Measurements from ENCODE around the gene GCKR.

GCKR gene, protein sequence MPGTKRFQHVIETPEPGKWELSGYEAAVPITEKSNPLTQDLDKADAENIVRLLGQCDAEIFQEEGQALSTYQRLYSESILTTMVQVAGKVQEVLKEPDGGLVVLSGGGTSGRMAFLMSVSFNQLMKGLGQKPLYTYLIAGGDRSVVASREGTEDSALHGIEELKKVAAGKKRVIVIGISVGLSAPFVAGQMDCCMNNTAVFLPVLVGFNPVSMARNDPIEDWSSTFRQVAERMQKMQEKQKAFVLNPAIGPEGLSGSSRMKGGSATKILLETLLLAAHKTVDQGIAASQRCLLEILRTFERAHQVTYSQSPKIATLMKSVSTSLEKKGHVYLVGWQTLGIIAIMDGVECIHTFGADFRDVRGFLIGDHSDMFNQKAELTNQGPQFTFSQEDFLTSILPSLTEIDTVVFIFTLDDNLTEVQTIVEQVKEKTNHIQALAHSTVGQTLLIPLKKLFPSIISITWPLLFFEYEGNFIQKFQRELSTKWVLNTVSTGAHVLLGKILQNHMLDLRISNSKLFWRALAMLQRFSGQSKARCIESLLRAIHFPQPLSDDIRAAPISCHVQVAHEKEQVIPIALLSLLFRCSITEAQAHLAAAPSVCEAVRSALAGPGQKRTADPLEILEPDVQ

DNA sequence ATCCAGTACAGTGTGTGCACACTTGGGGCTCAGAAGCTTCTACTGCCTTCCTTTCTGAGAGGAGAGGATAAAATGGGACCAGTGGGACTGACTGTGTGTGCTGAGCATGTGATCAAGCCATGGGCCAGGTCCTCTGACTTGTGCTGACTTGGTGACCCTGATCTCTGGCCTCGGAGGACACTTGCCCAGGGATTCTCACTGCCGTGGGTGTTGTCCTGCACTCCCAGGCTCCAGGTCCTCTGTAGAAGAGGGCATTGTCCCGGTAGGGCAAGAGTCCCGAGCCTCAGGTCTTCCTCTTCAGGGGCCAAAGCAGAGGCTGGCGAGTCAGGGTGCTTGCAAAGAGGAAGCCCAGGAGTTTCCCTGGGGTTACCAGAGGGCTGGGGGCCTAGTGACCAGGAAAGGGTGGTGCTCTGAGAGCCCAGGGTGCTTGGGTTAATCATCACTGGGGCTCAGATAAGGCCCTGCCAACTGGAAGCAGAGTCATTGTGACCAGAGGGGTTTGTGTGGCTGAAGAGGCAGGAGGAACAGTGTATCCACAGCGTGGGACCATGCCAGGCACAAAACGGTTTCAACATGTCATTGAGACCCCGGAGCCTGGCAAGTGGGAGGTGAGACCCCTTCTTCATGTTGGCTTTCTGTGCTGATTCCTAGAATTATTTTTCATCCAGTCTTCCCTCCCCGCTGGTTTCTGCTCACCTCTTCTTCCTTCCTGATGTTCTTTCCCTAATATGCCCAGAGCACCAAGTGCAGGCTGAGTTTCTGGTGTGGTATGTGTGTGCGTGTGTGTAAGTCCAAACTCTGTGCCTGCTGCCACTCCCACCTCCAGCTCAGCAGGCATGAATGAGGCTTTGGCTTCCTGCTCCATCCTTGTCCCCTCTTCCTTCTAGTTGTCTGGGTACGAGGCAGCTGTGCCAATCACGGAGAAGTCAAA lies at the start of gene GCKR:
GCKR (plus strand) TSS at position 483 of the 931 bp plus-strand sequence; CDS start at position 549, 66 bp downstream.
- POLR2A ChIA-PET = no interaction called here
- DNase-seq (ENCODE audit: extremely low spot score) = no peak
- TF ChIP-seq, protein P1, sequence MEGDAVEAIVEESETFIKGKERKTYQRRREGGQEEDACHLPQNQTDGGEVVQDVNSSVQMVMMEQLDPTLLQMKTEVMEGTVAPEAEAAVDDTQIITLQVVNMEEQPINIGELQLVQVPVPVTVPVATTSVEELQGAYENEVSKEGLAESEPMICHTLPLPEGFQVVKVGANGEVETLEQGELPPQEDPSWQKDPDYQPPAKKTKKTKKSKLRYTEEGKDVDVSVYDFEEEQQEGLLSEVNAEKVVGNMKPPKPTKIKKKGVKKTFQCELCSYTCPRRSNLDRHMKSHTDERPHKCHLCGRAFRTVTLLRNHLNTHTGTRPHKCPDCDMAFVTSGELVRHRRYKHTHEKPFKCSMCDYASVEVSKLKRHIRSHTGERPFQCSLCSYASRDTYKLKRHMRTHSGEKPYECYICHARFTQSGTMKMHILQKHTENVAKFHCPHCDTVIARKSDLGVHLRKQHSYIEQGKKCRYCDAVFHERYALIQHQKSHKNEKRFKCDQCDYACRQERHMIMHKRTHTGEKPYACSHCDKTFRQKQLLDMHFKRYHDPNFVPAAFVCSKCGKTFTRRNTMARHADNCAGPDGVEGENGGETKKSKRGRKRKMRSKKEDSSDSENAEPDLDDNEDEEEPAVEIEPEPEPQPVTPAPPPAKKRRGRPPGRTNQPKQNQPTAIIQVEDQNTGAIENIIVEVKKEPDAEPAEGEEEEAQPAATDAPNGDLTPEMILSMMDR (IDR thresholded peaks at IDR 0.05; ENCODE audit: control extremely low read depth, extremely low read depth, low read depth, missing control alignments) = no peak
- CTCF ChIA-PET = no interaction called here

DNA sequence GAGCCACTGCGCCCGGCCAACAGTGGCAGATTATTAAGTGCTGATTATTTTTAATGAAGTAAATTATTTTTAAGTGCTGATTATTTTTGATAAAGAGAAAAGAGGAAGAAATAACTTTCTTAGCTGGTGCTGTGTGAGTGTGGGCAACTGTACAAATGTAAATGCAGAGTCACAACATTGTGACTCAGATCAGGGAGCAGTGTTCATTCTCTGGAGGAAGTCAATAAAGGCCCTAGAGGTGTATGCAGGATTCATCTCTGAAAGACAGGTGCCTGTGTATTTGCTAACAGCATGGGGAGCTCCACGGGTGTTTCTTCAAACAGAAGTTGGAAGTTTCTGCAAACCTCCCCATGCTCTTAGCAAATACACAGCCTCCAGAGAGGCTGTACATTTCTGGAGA lies 48.3 kb upstream of the GCKR start:
- ChIA-PET CTCF (interaction anchor here (1.2 to 3.2 kb wide), 5 partner anchors 9 to 145 kb away, joined by 3 to 19 read pairs (median 4); partner anchors contain the start of gene NRBP1), POLR2A (no interaction called here)
- no peak for DNase-seq (ENCODE audit: extremely low spot score)
- TF ChIP-seq, protein P1 (IDR thresholded peaks at IDR 0.05; ENCODE audit: control extremely low read depth, extremely low read depth, low read depth, missing control alignments) = no peak

GRCh38 chr2:27451095-27451494 lies 45.5 kb upstream of the GCKR start:
- TF ChIP-seq, protein P1 (IDR thresholded peaks at IDR 0.05; ENCODE audit: control extremely low read depth, extremely low read depth, low read depth, missing control alignments) = no peak
- DNase-seq (ENCODE audit: extremely low spot score) = no peak
- CTCF ChIA-PET = no interaction called here
- POLR2A ChIA-PET = no interaction called here

DNA sequence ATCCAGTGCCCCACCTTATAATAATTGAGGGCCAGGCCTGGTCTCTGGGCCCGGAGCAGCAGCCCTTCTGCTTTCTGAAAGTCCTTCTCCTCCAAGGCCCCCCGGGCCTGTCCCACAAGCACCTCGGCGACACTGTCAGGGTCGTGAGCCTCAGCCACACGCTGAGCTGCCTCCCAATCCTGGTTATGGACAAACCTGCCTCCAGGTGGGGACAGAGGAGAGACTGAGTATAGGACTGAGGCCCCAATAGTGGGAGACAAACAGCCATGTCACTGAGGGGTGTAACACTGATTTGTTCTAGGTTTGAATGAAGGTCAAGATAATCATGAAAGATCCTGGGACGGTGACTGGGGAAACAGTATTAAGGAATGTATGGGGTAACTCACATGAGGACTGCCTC lies 42.7 kb upstream of the GCKR start:
- ChIA-PET CTCF (interaction anchor here (1.0 to 1.4 kb wide), 3 partner anchors 9 to 26 kb away, joined by 3 to 7 read pairs (median 3); no protein-coding TSS in a partner anchor), POLR2A (no interaction called here)
- TF ChIP-seq, protein P1 (IDR thresholded peaks at IDR 0.05; ENCODE audit: control extremely low read depth, extremely low read depth, low read depth, missing control alignments) = no peak
- no peak for DNase-seq (ENCODE audit: extremely low spot score)

GRCh38 chr2:27461118-27461517 lies 35.5 kb upstream of the GCKR start:
- TF ChIP-seq, protein P1 (IDR thresholded peaks at IDR 0.05; ENCODE audit: control extremely low read depth, extremely low read depth, low read depth, missing control alignments) = no peak
- no peak for DNase-seq (ENCODE audit: extremely low spot score)
- CTCF ChIA-PET = interaction anchor here (0.7 to 1.4 kb wide), 3 partner anchors 17 to 222 kb away, joined by 3 read pairs; no protein-coding TSS in a partner anchor
- POLR2A ChIA-PET = no interaction called here

DNA sequence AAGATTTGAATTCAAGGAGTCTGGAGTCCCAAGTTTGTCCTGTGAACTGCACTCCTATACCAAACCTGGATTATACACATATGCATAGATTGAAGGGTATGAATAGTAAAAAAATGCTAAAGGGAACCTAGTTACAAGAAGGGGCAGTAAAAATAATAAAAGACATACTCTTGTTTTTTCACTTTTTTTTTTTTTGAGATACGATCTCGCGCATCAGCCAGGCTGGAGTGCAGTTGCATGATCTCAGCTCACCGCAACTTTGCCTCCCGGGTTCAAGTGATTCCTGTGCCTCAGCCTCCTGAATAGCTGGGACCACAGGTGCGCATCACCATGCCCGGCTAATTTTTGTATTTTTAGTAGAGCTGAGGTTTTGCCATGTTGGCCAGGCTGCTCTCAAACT lies 32.2 kb upstream of the GCKR start:
- ChIA-PET POLR2A (no interaction called here), CTCF (interaction anchor here (1.6 kb wide), 1 partner anchor 11 kb away, joined by 7 read pairs; no protein-coding TSS in a partner anchor)
- DNase-seq (ENCODE audit: extremely low spot score) = no peak
- TF ChIP-seq, protein P1 (IDR thresholded peaks at IDR 0.05; ENCODE audit: control extremely low read depth, extremely low read depth, low read depth, missing control alignments) = no peak
